Endothelial cell of umbilical vein (primary cell): ENCODE measurements around the gene PRRC2A.

ENCODE experiments used
- EZH2 ChIP-seq: IDR thresholded peaks from 2 replicates; pipeline ENCODE4 v1.6.1; 2012; ENCODE audit warnings: borderline replicate concordance, low read depth, mild to moderate bottlenecking, moderate library complexity, low read length, inconsistent platforms; ENCODE audit not compliant: severe bottlenecking
- FOS ChIP-seq: IDR thresholded peaks from 2 replicates; pipeline ENCODE4 v1.6.1; 2011; ENCODE audit warnings: mild to moderate bottlenecking, low read length, moderate library complexity, borderline replicate concordance; ENCODE audit not compliant: insufficient read depth
- JUN ChIP-seq: IDR thresholded peaks from 2 replicates; pipeline ENCODE4 v1.6.1; 2011; ENCODE audit warnings: borderline replicate concordance, low read depth; ENCODE audit not compliant: insufficient read length, insufficient read depth
- MAX ChIP-seq: IDR thresholded peaks from 2 replicates; pipeline ENCODE4 v1.6.1; 2011; ENCODE audit not compliant: insufficient read depth, insufficient read length
- POLR2A ChIP-seq: IDR thresholded peaks from 2 replicates; pipeline ENCODE4 v1.6.1; 2012; ENCODE audit warnings: low read depth, mild to moderate bottlenecking, control low read depth, low read length
- POLR2AphosphoS5 ChIP-seq: IDR thresholded peaks from 2 replicates; pipeline ENCODE4 v1.6.1; 2012; ENCODE audit warnings: low read depth, mild to moderate bottlenecking, control low read depth, low read length, moderate library complexity; ENCODE audit not compliant: insufficient read depth
- TF ChIP-seq, protein P1 (sequence below), 2 donors: IDR thresholded peaks; 1 replicate in 1 of 2; 2 replicates in 1 of 2; pipeline ENCODE4 v1.5.1; 2011; ENCODE audit warnings: low read length in 2 of 2, mild to moderate bottlenecking in 2 of 2, moderate library complexity in 2 of 2, control low read depth in 1 of 2, inconsistent platforms in 1 of 2, low read depth in 1 of 2; ENCODE audit not compliant: insufficient read depth in 1 of 2; ENCODE audit errors: extremely low read depth in 1 of 2

DNA sequence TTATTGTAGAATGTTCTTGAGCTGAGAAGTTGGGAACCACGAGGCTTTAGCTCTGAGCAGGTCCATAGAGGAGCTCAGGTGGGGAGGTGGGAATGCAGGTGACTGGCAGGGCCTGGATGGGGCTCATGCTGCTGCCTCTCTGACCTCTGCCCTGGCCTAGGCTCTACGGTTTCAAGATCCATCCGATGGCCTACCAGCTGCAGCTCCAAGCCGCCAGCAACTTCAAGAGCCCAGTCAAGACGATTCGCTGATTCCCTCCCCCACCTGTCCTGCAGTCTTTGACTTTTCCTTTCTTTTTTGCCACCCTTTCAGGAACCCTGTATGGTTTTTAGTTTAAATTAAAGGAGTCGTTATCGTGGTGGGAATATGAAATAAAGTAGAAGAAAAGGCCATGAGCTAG, 49.2 kb downstream of the PRRC2A start, which contains the start of gene LY6G5B:
- TF ChIP-seq, protein P1, sequence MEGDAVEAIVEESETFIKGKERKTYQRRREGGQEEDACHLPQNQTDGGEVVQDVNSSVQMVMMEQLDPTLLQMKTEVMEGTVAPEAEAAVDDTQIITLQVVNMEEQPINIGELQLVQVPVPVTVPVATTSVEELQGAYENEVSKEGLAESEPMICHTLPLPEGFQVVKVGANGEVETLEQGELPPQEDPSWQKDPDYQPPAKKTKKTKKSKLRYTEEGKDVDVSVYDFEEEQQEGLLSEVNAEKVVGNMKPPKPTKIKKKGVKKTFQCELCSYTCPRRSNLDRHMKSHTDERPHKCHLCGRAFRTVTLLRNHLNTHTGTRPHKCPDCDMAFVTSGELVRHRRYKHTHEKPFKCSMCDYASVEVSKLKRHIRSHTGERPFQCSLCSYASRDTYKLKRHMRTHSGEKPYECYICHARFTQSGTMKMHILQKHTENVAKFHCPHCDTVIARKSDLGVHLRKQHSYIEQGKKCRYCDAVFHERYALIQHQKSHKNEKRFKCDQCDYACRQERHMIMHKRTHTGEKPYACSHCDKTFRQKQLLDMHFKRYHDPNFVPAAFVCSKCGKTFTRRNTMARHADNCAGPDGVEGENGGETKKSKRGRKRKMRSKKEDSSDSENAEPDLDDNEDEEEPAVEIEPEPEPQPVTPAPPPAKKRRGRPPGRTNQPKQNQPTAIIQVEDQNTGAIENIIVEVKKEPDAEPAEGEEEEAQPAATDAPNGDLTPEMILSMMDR (IDR thresholded peaks at IDR 0.05; ENCODE audit: extremely low read depth in 1 of 2, insufficient read depth in 1 of 2, low read depth in 1 of 2, low read length in 2 of 2), result no peak
- no peak for TF ChIP-seq MAX
- no peak for TF ChIP-seq EZH2
- TF ChIP-seq POLR2A, result no peak
- no peak for TF ChIP-seq POLR2AphosphoS5
- no peak for TF ChIP-seq FOS
- TF ChIP-seq JUN, result no peak
